HCT116 (cell line): Measurements from ENCODE around the gene ACKR4. TPM values are rescaled to one million over a fixed set of nuclear protein-coding genes. Genes with fewer than 3 reads are reported as not detected.

Source experiments
- ATAC-seq: fragments of 200-7000 bp; cut with Tn5 transposase; 2 replicates; pipeline ENCODE4 v1.9.1; 2020; ENCODE audit warnings: mild to moderate bottlenecking, moderate library complexity
- BruUV-seq: library from RNA; stranded (reverse); fragments of 400-500 nt; replicated peaks from 2 replicates; lab custom pipeline; 2021; lab: Mats Ljungman, UMichigan
- CTCF ChIA-PET: fragments of 300-600 bp; sonication (Branson Sonifier 250); formaldehyde crosslinking; loops from one replicate; lab custom pipeline; 2021; ENCODE audit warnings: antibody characterized with exemption; lab: Charles Lee
- POLR2A ChIA-PET: fragments of 300-600, 350-600 bp; sonication (Branson Sonifier 250); formaldehyde crosslinking; loops from one replicate; lab custom pipeline; 2021; ENCODE audit warnings: antibody characterized with exemption; lab: Charles Lee
- RAD21 ChIA-PET, 2 experiments: fragments of 300-600 bp; sonication (Branson Sonifier 250); formaldehyde crosslinking; loops; one replicate each; lab custom pipeline; 2023; ENCODE audit warnings: low total read pairs in 2 of 2; ENCODE audit not compliant: uncharacterized antibody in 2 of 2, unreplicated experiment in 2 of 2, low non-redundant PET in 1 of 2; lab: Charles Lee
- DNase-seq: peaks from one replicate; pipeline ENCODE4 v3.0.0-alpha.2; 2010; ENCODE audit warnings: low read depth, low spot score
- H2AFZ ChIP-seq: fragments of 200-600 bp; shearing (Covaris generic), sonication (generic); 2 replicates; pipeline ENCODE4 v1.6.1; 2017; ENCODE audit warnings: low read depth, mixed run types, mixed read lengths, antibody characterized with exemption, low read length; ENCODE audit not compliant: poor library complexity, severe bottlenecking
- H3K27ac ChIP-seq: 2 replicates; pipeline ENCODE4 v1.5.1; 2012; ENCODE audit warnings: low read depth, low read length
- H3K27me3 ChIP-seq: fragments of 200-600 bp; sonication (generic); 2 replicates; pipeline ENCODE4 v1.6.1; 2016; ENCODE audit warnings: mixed run types, low read length, mixed read lengths; ENCODE audit not compliant: insufficient read depth
- H3K36me3 ChIP-seq, 2 experiments: fragments of 200-500 bp in 1 of 2; fragments of 200-600 bp in 1 of 2; sonication (Bioruptor generic) in 1 of 2; sonication (generic) in 1 of 2; 2 replicates each; pipeline versions ENCODE4 v1.5.1 to v1.6.1; 2014 to 2016; ENCODE audit warnings: low read length in 2 of 2, inconsistent platforms in 1 of 2, mixed read lengths in 1 of 2, mixed run types in 1 of 2; ENCODE audit not compliant: insufficient read depth in 2 of 2, control insufficient read depth in 1 of 2
- H3K4me1 ChIP-seq, 2 experiments: fragments of 200-600 bp in 1 of 2; sonication (generic) in 1 of 2; 2 replicates each; pipeline versions ENCODE4 v1.5.1 to v1.6.1; 2012 to 2017; ENCODE audit warnings: low read length in 2 of 2, inconsistent platforms in 1 of 2, mild to moderate bottlenecking in 1 of 2, mixed read lengths in 1 of 2, mixed run types in 1 of 2, moderate library complexity in 1 of 2; ENCODE audit not compliant: insufficient read depth in 2 of 2, control insufficient read depth in 1 of 2
- H3K4me2 ChIP-seq: fragments of 200-600 bp; sonication (generic); 2 replicates; pipeline ENCODE4 v1.6.1; 2017; ENCODE audit warnings: mixed run types, low read length, mixed read lengths
- H3K4me3 ChIP-seq, 2 experiments: fragments of 200-600 bp in 1 of 2; sonication (generic) in 1 of 2; replicated peaks in 1 of 2; 2 replicates each; pipeline ENCODE4 v1.5.1; 2011 to 2016; ENCODE audit warnings: low read length in 2 of 2, control low read depth in 1 of 2, low read depth in 1 of 2, mild to moderate bottlenecking in 1 of 2, mixed read lengths in 1 of 2, mixed run types in 1 of 2
- H3K79me2 ChIP-seq: fragments of 200-600 bp; sonication (generic); 2 replicates; pipeline ENCODE4 v1.6.1; 2017; ENCODE audit warnings: mild to moderate bottlenecking, mixed run types, low read length, moderate library complexity, mixed read lengths; ENCODE audit not compliant: insufficient read depth
- H3K9ac ChIP-seq: fragments of 200-600 bp; sonication (generic); 2 replicates; pipeline ENCODE4 v1.6.1; 2016; ENCODE audit warnings: low read length, mixed read lengths
- H3K9me2 ChIP-seq: fragments of 200-600 bp; sonication (generic), shearing (Covaris generic); 2 replicates; pipeline ENCODE4 v1.6.1; 2017; ENCODE audit warnings: mixed run types, mild to moderate bottlenecking, moderate library complexity; ENCODE audit not compliant: insufficient read depth
- H3K9me3 ChIP-seq, 2 experiments: fragments of 200-500 bp in 1 of 2; fragments of 200-600 bp in 1 of 2; sonication (Bioruptor generic) in 1 of 2; sonication (generic) in 1 of 2; 2 replicates each; pipeline ENCODE4 v1.6.1; 2014 to 2017; ENCODE audit warnings: low read length in 2 of 2, mixed read lengths in 2 of 2, inconsistent platforms in 1 of 2, low read depth in 1 of 2, mild to moderate bottlenecking in 1 of 2, mixed run types in 1 of 2, moderate library complexity in 1 of 2; ENCODE audit not compliant: control insufficient read depth in 1 of 2, insufficient read depth in 1 of 2
- H4K20me1 ChIP-seq: fragments of 200-600 bp; sonication (generic), shearing (Covaris generic); 2 replicates; pipeline ENCODE4 v1.6.1; 2017; ENCODE audit warnings: mixed run types, mild to moderate bottlenecking, moderate library complexity; ENCODE audit not compliant: insufficient read depth
- EZH2 ChIP-seq: fragments of 200-600 bp; sonication (generic); IDR thresholded peaks from 2 replicates; pipeline ENCODE4 v1.6.1; 2017; ENCODE audit warnings: antibody characterized with exemption, mixed run types
- EZH2phosphoT487 ChIP-seq: fragments of 200-600 bp; IDR thresholded peaks from 2 replicates; pipeline ENCODE4 v1.6.1; 2018; ENCODE audit warnings: antibody characterized with exemption, borderline replicate concordance
- FOSL1 ChIP-seq: IDR thresholded peaks from 2 replicates; pipeline ENCODE4 v1.6.1; 2012; ENCODE audit warnings: low read depth
- SP1 ChIP-seq: IDR thresholded peaks from 2 replicates; pipeline ENCODE4 v1.6.1; 2012; ENCODE audit warnings: low read depth
- YY1 ChIP-seq: IDR thresholded peaks from 2 replicates; pipeline ENCODE4 v1.6.1; 2011; ENCODE audit warnings: low read length, low read depth, moderate library complexity, mild to moderate bottlenecking; ENCODE audit not compliant: insufficient replicate concordance; ENCODE audit errors: extremely low read depth
- ZNF274 ChIP-seq: fragments of 200-500 bp; sonication (Bioruptor generic); IDR thresholded peaks from 2 replicates; pipeline ENCODE4 v1.6.1; 2014; ENCODE audit warnings: mild to moderate bottlenecking, low read depth, low read length, inconsistent platforms
- intact Hi-C: fragments of 100-400 bp; cut with micrococcal nuclease; formaldehyde crosslinking; loops from 2 replicates; pipeline ENCODE4 v1.10.0; 2022
- total RNA-seq: library from RNA; stranded (reverse); gene quantifications from one replicate; pipeline ENCODE4 v1.2.1, GENCODE V29; 2021; ENCODE audit not compliant: unreplicated experiment
- TF ChIP-seq, protein P1 (sequence below), 3 experiments: fragments of 200-600 bp in 1 of 3; sonication (generic) in 1 of 3; IDR thresholded peaks in 2 of 3; conservative IDR thresholded peaks in 1 of 3; 2 replicates each; pipeline ENCODE4 v1.5.1; 2012 to 2017; ENCODE audit warnings: low read depth in 2 of 3, low read length in 2 of 3, antibody characterized with exemption in 1 of 3, borderline replicate concordance in 1 of 3, control low read depth in 1 of 3, mild to moderate bottlenecking in 1 of 3, mixed read lengths in 1 of 3, mixed run types in 1 of 3, moderate library complexity in 1 of 3; ENCODE audit not compliant: insufficient read depth in 1 of 3
- TF ChIP-seq, protein P2 (sequence below): IDR thresholded peaks from 2 replicates; pipeline ENCODE4 v1.6.1; 2012
- TF ChIP-seq, protein P3 (sequence below): IDR thresholded peaks from 2 replicates; pipeline ENCODE4 v1.6.1; 2011; ENCODE audit warnings: mild to moderate bottlenecking, low read length, moderate library complexity; ENCODE audit not compliant: insufficient replicate concordance; ENCODE audit errors: extremely low read depth
- TF ChIP-seq, protein P4 (sequence below): IDR thresholded peaks from 2 replicates; pipeline ENCODE4 v1.6.1; 2012; ENCODE audit warnings: low read depth

Gene ACKR4
- total RNA-seq, 1 experiment from 2014 or later, result 0.12 TPM

DNA sequence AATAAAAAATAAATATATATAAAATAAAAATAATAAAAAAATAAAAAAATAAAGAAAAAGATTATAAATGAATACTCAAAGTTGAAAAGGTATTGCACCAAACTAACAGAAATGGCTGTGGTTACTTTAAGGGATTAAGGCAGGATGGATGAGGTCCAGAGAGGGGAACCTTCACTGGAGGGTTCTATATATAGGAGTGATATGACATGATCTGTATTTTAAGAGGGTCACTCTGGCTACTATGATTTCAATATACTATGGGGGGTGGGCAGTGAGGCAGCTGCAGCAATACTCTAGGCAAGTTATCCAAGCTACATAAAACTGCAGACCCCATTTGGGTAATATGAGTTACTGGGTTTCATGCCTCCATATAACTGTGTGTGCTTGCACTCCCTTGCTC is 38.0 kb downstream of the ACKR4 start:
- Histone ChIP-seq H4K20me1 (no peaks in the 10 kb centered on the region), H3K27ac (no peak overlapping the region), H3K27me3 (no peaks in the 10 kb centered on the region), H3K9me3 (no peaks in the 10 kb centered on the region), H3K36me3 (peaks cover 2 to 6% of the 10 kb centered on the region in 2 experiments; a peak in 1 of 4 replicates), H2AFZ (no peak overlapping the region), H3K4me1 (peaks cover 0 to 6% of the 10 kb centered on the region in 2 experiments; a peak in 2 of 4 replicates), H3K9me2 (no peaks in the 10 kb centered on the region), H3K4me3 (no peak overlapping the region), H3K4me2 (no peak overlapping the region), H3K79me2 (no peaks in the 10 kb centered on the region), H3K9ac (no peak overlapping the region)
- TF ChIP-seq YY1, result no peak
- TF ChIP-seq FOSL1, result no peak
- TF ChIP-seq EZH2phosphoT487, result no peak
- RAD21 ChIA-PET, result no interaction called here
- no peak for DNase-seq
- POLR2A ChIA-PET, result no interaction called here
- CTCF ChIA-PET, result interaction anchor here (1.8 kb wide), 1 partner anchor 99 kb away, joined by 6 read pairs; no protein-coding TSS in a partner anchor
- ATAC-seq, result no peak
- no TSS peak for BruUV-seq
- intact Hi-C loops, result loop anchor here (5.0 kb wide), 1 partner anchor 283 kb away; no protein-coding TSS in a partner anchor

DNA sequence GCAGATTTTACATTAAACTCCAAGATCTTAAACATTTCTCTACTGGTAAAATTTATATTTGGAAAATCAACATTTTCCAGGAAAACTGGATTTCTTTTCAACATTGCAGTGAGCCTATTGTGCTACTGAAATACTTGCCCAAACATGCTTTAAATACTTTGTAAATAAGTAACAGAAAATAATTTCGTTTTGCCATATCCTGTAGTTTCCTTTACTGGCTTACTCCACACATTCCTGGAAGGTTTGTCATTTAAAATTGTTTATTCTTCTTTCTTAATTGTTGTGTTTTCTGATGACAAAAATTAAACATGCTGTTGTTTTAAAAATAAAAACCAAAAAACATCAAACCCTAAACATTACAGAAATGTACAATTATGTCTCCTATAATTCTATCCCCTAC is 40.5 kb downstream of the ACKR4 start:
- RAD21 ChIA-PET, result no interaction called here
- TF ChIP-seq, protein P1, sequence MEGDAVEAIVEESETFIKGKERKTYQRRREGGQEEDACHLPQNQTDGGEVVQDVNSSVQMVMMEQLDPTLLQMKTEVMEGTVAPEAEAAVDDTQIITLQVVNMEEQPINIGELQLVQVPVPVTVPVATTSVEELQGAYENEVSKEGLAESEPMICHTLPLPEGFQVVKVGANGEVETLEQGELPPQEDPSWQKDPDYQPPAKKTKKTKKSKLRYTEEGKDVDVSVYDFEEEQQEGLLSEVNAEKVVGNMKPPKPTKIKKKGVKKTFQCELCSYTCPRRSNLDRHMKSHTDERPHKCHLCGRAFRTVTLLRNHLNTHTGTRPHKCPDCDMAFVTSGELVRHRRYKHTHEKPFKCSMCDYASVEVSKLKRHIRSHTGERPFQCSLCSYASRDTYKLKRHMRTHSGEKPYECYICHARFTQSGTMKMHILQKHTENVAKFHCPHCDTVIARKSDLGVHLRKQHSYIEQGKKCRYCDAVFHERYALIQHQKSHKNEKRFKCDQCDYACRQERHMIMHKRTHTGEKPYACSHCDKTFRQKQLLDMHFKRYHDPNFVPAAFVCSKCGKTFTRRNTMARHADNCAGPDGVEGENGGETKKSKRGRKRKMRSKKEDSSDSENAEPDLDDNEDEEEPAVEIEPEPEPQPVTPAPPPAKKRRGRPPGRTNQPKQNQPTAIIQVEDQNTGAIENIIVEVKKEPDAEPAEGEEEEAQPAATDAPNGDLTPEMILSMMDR (IDR thresholded peaks at IDR 0.05 in 2 of 3, conservative IDR thresholded peaks at IDR 0.05 in 1 of 3; ENCODE audit: borderline replicate concordance in 1 of 3, insufficient read depth in 1 of 3, low read depth in 2 of 3, low read length in 2 of 3), result no peak
- TF ChIP-seq, protein P2, sequence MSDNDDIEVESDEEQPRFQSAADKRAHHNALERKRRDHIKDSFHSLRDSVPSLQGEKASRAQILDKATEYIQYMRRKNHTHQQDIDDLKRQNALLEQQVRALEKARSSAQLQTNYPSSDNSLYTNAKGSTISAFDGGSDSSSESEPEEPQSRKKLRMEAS, result no peak
- TF ChIP-seq, protein P3, sequence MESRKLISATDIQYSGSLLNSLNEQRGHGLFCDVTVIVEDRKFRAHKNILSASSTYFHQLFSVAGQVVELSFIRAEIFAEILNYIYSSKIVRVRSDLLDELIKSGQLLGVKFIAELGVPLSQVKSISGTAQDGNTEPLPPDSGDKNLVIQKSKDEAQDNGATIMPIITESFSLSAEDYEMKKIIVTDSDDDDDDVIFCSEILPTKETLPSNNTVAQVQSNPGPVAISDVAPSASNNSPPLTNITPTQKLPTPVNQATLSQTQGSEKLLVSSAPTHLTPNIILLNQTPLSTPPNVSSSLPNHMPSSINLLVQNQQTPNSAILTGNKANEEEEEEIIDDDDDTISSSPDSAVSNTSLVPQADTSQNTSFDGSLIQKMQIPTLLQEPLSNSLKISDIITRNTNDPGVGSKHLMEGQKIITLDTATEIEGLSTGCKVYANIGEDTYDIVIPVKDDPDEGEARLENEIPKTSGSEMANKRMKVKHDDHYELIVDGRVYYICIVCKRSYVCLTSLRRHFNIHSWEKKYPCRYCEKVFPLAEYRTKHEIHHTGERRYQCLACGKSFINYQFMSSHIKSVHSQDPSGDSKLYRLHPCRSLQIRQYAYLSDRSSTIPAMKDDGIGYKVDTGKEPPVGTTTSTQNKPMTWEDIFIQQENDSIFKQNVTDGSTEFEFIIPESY, result no peak
- TF ChIP-seq EZH2phosphoT487 (no peak), EZH2 (no peak), FOSL1 (no peak), SP1 (no peak), ZNF274 (no peak)
- TF ChIP-seq, protein P4, sequence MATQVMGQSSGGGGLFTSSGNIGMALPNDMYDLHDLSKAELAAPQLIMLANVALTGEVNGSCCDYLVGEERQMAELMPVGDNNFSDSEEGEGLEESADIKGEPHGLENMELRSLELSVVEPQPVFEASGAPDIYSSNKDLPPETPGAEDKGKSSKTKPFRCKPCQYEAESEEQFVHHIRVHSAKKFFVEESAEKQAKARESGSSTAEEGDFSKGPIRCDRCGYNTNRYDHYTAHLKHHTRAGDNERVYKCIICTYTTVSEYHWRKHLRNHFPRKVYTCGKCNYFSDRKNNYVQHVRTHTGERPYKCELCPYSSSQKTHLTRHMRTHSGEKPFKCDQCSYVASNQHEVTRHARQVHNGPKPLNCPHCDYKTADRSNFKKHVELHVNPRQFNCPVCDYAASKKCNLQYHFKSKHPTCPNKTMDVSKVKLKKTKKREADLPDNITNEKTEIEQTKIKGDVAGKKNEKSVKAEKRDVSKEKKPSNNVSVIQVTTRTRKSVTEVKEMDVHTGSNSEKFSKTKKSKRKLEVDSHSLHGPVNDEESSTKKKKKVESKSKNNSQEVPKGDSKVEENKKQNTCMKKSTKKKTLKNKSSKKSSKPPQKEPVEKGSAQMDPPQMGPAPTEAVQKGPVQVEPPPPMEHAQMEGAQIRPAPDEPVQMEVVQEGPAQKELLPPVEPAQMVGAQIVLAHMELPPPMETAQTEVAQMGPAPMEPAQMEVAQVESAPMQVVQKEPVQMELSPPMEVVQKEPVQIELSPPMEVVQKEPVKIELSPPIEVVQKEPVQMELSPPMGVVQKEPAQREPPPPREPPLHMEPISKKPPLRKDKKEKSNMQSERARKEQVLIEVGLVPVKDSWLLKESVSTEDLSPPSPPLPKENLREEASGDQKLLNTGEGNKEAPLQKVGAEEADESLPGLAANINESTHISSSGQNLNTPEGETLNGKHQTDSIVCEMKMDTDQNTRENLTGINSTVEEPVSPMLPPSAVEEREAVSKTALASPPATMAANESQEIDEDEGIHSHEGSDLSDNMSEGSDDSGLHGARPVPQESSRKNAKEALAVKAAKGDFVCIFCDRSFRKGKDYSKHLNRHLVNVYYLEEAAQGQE, result no peak
- TF ChIP-seq, all 23 proteins: peak for 0
- Histone ChIP-seq H4K20me1 (no peaks in the 10 kb centered on the region), H3K36me3 (peaks cover 2 to 6% of the 10 kb centered on the region in 2 experiments; a peak in 1 of 4 replicates), H3K9me2 (no peaks in the 10 kb centered on the region), H3K4me2 (no peak overlapping the region), H3K9me3 (no peaks in the 10 kb centered on the region), H3K4me3 (no peak overlapping the region), H3K4me1 (no peaks in the 10 kb centered on the region), H2AFZ (no peak overlapping the region), H3K9ac (no peak overlapping the region), H3K27ac (no peak overlapping the region), H3K27me3 (no peaks in the 10 kb centered on the region), H3K79me2 (no peaks in the 10 kb centered on the region)
- DNase-seq (no peak), ATAC-seq (no peak)
- intact Hi-C loops, result loop anchor here (5.0 kb wide), 1 partner anchor 285 kb away; no protein-coding TSS in a partner anchor
- no TSS peak for BruUV-seq
- ChIA-PET CTCF (no interaction called here), POLR2A (no interaction called here)
